GM23248 (cell line): ENCODE measurements around the gene CREB5.

Experiments used
- EZH2 ChIP-seq: fragments of 200-600 bp; sonication (generic); IDR thresholded peaks from 2 replicates; pipeline ENCODE4 v1.6.1; 2018; ENCODE audit warnings: antibody characterized with exemption, mild to moderate bottlenecking; ENCODE audit not compliant: insufficient read depth, poor library complexity, severe bottlenecking
- EZH2phosphoT487 ChIP-seq: fragments of 200-600 bp; sonication (generic); IDR thresholded peaks from 2 replicates; pipeline ENCODE4 v1.6.1; 2018; ENCODE audit warnings: antibody characterized with exemption, moderate library complexity, mild to moderate bottlenecking, low read depth; ENCODE audit not compliant: insufficient read depth

- TF ChIP-seq EZH2 (no peak), EZH2phosphoT487 (no peak)
Observed at GRCh38 chr7:28390426-28390825, 21.9 kb upstream of the CREB5 start.
